GM13976 (cell line): Measurements from ENCODE around the gene TBC1D4.
A peak's percentile ranks its signal among the peaks of the same experiment; 100 is the strongest.

Source experiments
- DNase-seq: peaks from one replicate; pipeline ENCODE4 v3.0.0; 2012; ENCODE audit warnings: low spot score
- CTCF ChIP-seq: IDR thresholded peaks from 2 replicates; pipeline ENCODE4 v1.5.1; 2012; ENCODE audit warnings: borderline replicate concordance, mild to moderate bottlenecking; ENCODE audit not compliant: insufficient read depth; ENCODE audit errors: extremely low read depth, missing control alignments, control extremely low read depth
- in situ Hi-C: fragments of 300-500 bp; cut with MboI; formaldehyde crosslinking; loops from one replicate; pipeline ENCODE4 v1.12.0; 2022; ENCODE audit warnings: low sequenced_read_pairs, mixed read lengths, inconsistent platforms; ENCODE audit not compliant: unreplicated experiment

The TBC1D4 gene

GRCh38 chr13:75505327-75505726 lies 23.4 kb upstream of the TBC1D4 start:
- no peak for TF ChIP-seq CTCF
- in situ Hi-C loops, result no loop called here
- DNase-seq, result no peak

GRCh38 chr13:75495938-75496337 lies 14.0 kb upstream of the TBC1D4 start:
- TF ChIP-seq CTCF, result no peak
- DNase-seq, result no peak
- in situ Hi-C loops, result no loop called here

GRCh38 chr13:75494491-75494890 lies 12.5 kb upstream of the TBC1D4 start:
- DNase-seq, result no peak
- in situ Hi-C loops, result no loop called here
- no peak for TF ChIP-seq CTCF

DNA sequence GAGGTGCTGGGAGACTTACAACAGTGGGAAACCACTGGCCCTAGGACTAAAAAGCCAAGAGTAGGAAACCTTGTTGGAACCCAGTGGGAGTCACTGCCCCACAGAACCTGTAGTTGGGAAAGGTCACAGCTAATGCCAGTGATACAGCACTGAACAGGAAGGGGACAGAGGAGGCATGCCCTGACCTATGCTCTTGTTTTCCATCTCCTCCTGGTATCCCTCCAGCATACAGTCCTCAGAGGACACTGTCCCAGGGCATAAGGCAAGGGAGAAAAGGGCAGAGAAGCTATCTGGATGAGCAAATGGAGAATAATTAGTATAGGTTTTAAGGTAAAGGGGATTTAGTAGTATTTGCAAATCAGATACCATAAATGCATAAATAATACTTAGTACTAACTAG lies 11.2 kb upstream of the TBC1D4 start:
- in situ Hi-C loops, result no loop called here
- TF ChIP-seq CTCF, result no peak
- DNase-seq, result no peak

DNA sequence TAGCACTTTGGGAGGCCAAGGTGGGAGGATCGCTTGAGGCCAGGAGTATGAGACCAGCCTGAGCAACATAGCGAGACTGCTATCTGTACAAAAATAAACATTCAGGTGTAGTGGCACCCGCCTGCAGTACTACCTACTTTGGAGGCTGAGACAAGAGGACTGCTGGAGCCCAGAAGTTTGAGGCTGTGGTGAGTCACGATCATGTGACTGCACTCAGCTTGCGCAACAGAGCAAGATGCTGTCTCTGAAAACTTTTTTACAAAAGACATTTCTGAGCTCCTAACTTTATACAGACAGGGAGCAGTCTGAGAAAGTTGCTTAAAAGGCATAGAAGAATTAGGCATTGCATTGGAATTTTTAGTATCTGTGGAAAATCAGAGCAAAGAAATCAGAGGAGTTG lies 10.4 kb upstream of the TBC1D4 start:
- in situ Hi-C loops, result no loop called here
- DNase-seq, result no peak
- TF ChIP-seq CTCF, result no peak

- in situ Hi-C loops, result no loop called here
- no peak for TF ChIP-seq CTCF
Observed at GRCh38 chr13:75491376-75491775, 9.4 kb upstream of the TBC1D4 start.

GRCh38 chr13:75489502-75490263 lies 7.7 kb upstream of the TBC1D4 start:
- peak; percentile 51 for DNase-seq
- no peak for TF ChIP-seq CTCF
- in situ Hi-C loops, result no loop called here

More at GRCh38 chr13:75491376-75491775, 9.4 kb upstream of the TBC1D4 start:
- no peak for DNase-seq
